GM19324 (cell line): Measurements from ENCODE around the gene ITM2B.
A peak's percentile ranks its signal among the peaks of the same experiment; 100 is the strongest.
"Not testable (repeated sequence)": the region's sequence is repeated elsewhere in the genome, so short reads cannot be mapped to it uniquely, and the experiment has no call there.

Source experiments
- ATAC-seq: cut with Tn5 transposase; IDR thresholded peaks from one replicate; pipeline ENCODE4 v1.9.1; 2021; ENCODE audit warnings: mild to moderate bottlenecking, moderate library complexity; ENCODE audit not compliant: unreplicated experiment, low FRiP score

The ITM2B gene

GRCh38 chr13:48222358-48223301, 10.4 kb upstream of the ITM2B start:
- ATAC-seq, result no peak

- ATAC-seq, result no peak
Observed at GRCh38 chr13:48224701-48225100, 8.3 kb upstream of the ITM2B start.

DNA sequence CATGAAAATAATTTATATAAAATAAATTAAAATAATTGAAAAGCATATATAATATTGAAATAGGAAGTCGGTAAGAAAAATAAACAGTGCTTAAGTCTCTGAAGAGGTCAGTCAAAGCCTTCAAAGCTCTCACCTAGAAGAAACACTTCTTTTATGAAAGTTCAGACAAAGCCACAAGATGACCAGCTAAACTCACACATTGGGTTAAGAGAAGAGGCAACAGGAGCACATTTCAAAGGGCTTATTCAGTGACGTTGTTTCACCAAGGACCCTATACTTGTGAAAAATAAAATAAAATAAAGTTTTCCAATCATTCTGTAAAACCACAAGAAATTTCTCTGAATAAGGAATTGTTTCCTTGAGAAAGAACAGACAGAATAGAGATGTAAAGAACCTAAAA, 2.5 kb upstream of the ITM2B start:
- no peak for ATAC-seq

DNA sequence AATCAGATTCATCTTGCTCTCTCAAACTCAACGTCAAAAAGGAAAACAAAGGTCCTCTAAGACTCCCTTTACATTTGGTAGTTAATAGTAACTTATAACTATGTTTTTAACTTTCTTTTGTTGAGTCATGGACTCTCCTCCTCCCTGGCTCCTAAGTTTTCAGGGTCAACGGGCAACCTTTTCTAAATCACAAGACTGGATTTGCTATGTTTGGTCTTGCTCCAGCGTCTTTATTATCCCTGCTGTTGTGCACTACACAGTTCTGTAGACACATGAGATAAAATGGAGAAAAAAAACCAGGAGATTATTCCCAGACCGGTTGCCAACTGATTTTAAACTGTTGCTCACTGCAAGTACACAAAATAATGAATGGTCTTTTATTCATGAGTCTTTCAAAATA, 1.9 kb upstream of the ITM2B start:
- no peak for ATAC-seq

- no peak for ATAC-seq
Observed at GRCh38 chr13:48231933-48232332, 1.1 kb upstream of the ITM2B start.

DNA sequence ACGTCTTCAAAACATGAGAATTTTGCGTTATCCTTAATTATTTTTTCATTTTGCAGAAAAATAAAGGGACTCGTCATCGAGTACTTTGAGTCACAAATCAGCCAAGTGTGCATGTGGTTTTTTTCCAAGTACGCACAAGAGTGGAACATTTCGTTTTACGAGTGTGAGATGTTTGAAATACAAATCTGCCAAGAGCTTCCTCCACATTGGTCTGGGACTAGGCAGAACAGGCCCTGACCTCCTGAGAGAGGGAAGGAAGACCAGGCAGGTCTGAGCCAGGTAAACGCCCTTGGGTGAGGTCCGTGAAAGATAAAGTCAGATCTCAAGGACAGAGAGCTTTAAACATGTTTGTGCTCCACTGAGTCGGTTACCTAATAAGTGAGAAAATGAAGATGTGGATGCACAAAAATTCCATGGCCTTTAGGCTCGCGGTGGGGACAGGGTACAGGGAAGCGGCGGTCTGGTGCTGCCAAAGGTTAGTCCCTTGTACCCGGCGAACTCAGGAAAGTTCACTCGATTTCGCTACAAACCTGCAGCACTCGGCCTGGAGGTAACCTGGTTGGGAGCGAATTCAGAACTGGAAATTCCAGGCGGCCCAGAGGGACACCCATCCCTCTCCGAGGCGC, 473 bp upstream of the ITM2B start:
- ATAC-seq, result peak; percentile 34

DNA sequence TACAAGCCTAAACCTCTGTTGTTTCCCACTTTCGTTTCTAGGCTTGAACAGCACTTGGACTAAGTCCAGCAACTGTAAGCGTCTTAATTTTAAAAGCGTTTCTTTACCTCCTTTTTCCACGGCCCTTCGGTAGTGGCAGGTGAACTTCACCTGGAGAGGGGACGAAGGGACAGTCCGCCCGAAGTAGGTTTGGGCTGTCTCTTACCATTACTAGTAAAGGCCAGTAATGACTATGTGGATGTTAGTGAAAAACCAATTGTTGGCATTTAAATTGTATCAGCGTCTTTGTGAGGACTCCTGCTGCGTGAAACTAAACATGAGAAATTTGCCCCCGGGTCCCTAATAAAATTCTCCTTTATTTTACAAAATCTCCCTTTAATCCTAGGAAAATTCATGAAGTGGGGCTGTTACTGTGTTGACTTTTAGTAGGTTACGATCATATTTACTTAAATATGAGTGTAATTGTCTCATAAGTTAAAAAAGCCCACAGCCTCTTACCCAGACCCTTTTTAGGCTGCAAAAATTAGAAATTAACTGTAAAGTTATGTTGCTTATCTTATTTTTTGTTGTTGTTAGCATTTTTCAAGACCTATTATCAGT, 983 bp downstream of the ITM2B start:
- no peak for ATAC-seq

DNA sequence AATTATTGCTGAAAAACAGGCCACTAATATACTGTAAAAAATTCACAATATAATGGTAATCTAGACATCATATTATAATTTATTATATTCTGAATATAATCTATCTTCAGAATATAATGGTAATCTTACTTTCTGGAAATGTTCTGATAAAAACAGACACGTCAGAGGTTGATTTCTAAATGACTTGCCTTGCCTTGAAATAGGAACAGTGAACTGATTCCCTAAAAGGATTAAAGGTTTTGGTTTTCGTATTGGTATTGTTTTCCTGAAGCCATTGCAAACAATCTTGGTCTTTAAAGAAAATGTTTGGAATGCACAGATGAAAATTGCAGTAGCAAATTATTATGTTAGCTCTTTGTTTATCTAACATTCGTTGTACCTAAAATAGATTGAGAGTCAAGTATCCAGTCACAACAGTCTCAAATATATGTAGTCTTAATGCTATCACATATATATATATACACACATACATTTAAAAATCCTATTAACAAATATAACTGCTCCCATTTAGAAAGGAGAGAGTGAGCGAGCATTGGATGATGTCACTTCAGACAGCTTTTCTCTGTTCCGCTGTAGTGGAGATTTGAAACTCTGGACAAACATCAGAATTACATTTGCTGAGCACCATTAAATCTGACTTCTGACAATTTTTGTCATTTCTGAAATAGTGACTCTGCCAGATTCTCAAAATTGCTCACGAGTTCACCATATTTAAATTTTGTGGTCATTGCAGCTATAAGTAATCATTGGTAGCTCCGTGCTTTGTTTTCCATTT, 1.7 kb downstream of the ITM2B start:
- ATAC-seq, result no peak

GRCh38 chr13:48235341-48236135, 2.5 kb downstream of the ITM2B start:
- ATAC-seq, result no peak

GRCh38 chr13:48236528-48237353, 3.7 kb downstream of the ITM2B start:
- ATAC-seq, result no peak

GRCh38 chr13:48239369-48239768, 6.4 kb downstream of the ITM2B start:
- ATAC-seq, result not testable (repeated sequence)

GRCh38 chr13:48241651-48242050, 8.6 kb downstream of the ITM2B start:
- ATAC-seq, result no peak

- no peak for ATAC-seq
Observed at GRCh38 chr13:48242677-48243076, 9.7 kb downstream of the ITM2B start.

DNA sequence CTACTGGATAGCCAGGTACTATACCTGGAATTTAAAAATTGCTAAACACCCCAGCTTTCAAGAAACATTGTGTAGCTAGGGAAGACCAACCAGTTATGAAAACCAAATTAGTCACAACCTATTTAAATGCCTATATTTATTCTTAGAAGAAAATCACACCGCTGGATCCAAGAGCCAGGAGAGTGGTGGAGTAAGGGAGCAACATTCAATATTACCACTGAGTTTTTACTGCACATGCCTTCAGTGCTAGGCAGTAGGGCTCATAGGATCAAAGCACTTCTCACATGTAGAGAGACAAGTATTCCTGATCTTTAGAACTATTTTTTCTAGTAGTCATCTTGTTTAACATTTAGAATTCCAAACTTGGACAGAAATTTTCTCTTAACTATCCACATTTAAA, 11.2 kb downstream of the ITM2B start:
- no peak for ATAC-seq

GRCh38 chr13:48246102-48246501, 13.1 kb downstream of the ITM2B start:
- no peak for ATAC-seq

DNA sequence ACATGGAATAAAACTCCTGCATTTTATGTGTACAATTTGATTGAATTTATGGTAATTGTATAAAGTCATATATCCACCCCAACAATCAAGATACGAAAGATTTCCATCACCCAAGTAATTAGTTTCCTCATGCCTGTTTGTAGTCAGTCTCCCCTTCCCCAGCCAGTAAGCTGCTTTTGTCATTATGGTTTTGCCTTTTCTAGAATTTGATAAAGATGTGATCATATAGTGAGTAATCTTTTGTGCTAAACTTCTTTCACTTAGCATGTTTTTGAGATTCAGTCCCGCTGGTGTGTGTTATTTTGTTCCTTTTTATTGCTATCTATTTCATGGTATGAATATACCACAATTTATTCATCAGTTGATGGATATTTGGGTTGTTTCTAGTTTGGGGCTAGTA, 16.0 kb downstream of the ITM2B start:
- no peak for ATAC-seq

DNA sequence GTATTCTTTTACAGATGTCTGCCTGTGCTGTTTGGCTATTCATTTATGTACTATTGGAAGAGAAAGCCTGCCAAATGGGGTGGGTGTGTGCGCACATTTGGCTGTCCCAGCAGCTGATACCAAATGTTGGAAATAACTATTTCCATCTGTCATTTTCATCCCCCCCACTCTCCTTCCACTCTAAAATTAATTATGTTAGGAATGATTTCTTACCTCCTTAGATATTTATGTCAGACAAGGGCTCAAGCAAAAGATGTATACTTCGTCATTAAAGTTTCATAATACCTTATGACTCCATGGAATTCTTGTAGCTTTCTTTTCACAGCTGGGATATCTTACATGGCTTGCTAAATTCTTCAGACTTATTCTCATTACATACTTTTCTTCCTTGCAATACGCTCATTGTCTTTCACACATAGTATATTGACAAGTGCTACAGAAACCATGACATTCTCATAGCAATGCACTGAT, 18.6 kb downstream of the ITM2B start:
- no peak for ATAC-seq

GRCh38 chr13:48252176-48252575, 19.2 kb downstream of the ITM2B start:
- no peak for ATAC-seq

DNA sequence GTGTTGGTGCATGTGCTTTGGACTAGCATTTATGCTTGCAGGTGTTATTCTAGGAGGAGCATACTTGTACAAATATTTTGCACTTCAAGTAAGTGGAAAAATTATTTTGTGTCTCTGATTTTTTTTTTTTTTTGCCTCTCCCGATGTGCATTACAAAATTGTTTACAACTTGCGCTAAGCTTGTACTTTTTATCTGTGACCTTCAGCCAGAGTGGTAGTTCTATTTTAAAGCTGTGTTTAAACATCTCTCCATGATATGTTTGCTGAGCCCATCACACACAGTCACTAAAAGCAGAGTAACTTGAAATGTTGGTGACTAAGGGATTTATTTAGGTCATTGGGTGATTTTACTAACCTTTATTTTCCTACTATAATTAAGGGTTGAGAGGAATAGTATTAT, 20.8 kb downstream of the ITM2B start:
- ATAC-seq, result no peak
